Neural progenitor cell (in vitro differentiated cells): ENCODE data around the gene NSUN4.

ENCODE experiments used
- EZH2 ChIP-seq: fragments of 200-600 bp; sonication (generic); IDR thresholded peaks from 2 replicates; pipeline ENCODE4 v1.6.1; 2017; ENCODE audit warnings: antibody characterized with exemption, mild to moderate bottlenecking, moderate library complexity
- TF ChIP-seq, protein P1 (sequence below): fragments of 200-600 bp; sonication (generic); IDR thresholded peaks from 2 replicates; pipeline ENCODE4 v1.5.1; 2017; ENCODE audit warnings: antibody characterized with exemption, mild to moderate bottlenecking

- TF ChIP-seq, protein P1, sequence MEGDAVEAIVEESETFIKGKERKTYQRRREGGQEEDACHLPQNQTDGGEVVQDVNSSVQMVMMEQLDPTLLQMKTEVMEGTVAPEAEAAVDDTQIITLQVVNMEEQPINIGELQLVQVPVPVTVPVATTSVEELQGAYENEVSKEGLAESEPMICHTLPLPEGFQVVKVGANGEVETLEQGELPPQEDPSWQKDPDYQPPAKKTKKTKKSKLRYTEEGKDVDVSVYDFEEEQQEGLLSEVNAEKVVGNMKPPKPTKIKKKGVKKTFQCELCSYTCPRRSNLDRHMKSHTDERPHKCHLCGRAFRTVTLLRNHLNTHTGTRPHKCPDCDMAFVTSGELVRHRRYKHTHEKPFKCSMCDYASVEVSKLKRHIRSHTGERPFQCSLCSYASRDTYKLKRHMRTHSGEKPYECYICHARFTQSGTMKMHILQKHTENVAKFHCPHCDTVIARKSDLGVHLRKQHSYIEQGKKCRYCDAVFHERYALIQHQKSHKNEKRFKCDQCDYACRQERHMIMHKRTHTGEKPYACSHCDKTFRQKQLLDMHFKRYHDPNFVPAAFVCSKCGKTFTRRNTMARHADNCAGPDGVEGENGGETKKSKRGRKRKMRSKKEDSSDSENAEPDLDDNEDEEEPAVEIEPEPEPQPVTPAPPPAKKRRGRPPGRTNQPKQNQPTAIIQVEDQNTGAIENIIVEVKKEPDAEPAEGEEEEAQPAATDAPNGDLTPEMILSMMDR = no peak
- no peak for TF ChIP-seq EZH2
These were observed 39.4 kb downstream of the NSUN4 start for GRCh38 chr1:46379996-46380395.
